Frontal cortex (tissue), 4 donors: ENCODE data around the gene CIDEA. TPM values are rescaled to one million over a fixed set of nuclear protein-coding genes. Genes with fewer than 3 reads are reported as not detected.
"Not testable (repeated sequence)": the region's sequence is repeated elsewhere in the genome, so short reads cannot be mapped to it uniquely, and the experiment has no call there.

Experiments
- DNase-seq, 2 donors: peaks; one replicate each; pipeline ENCODE4 v3.0.0; 2012; ENCODE audit warnings: low spot score in 2 of 2
- FAIRE-seq: peaks from 2 replicates; lab custom pipeline; 2012; peaks lifted over from hg19 to GRCh38; lab: Jason Lieb, UNC
- total RNA-seq: library from RNA; depleted of rRNA; stranded (reverse); fragments of >200 nt; gene quantifications from one replicate; pipeline ENCODE4 v1.2.3, GENCODE V29; 2014
- donor health status: control.
- donor health status: control.
- donor health status: control.

Gene CIDEA, protein sequence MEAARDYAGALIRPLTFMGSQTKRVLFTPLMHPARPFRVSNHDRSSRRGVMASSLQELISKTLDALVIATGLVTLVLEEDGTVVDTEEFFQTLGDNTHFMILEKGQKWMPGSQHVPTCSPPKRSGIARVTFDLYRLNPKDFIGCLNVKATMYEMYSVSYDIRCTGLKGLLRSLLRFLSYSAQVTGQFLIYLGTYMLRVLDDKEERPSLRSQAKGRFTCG
- total RNA-seq = 1.6 TPM

DNA sequence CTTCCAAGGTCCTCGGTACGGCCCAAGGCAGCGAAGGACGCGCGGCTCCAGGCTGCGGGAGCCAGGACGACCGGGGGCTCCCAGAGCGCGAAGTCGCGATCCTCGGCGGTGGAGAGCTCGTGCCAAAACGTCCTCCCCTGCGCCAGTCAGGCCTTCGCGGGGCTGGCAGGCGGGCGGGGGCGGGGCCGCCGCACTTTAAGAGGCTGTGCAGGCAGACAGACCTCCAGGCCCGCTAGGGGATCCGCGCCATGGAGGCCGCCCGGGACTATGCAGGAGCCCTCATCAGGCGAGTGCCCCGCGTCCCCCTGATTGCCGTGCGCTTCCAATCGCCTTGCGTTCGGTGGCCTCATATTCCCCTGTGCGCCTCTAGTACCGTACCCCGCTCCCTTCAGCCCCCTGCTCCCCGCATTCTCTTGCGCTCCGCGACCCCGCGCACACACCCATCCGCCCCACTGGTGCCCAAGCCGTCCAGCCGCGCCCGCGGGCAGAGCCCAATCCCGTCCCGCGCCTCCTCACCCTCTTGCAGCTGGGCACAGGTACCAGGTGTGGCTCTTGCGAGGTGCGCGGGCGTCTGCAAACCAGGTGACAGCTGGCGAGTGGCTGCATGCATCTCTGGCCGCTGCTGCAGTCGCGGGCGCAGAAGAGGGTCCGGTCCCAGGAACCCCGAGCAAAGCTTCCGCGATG is at the start of gene CIDEA:
Gene CIDEA, plus strand, starts transcription at position 226 of the 684 bp plus-strand sequence. Its CDS starts 23 bp downstream, at position 249.
- DNase-seq = peak in 1 of 2 donors; percentile 46

DNA sequence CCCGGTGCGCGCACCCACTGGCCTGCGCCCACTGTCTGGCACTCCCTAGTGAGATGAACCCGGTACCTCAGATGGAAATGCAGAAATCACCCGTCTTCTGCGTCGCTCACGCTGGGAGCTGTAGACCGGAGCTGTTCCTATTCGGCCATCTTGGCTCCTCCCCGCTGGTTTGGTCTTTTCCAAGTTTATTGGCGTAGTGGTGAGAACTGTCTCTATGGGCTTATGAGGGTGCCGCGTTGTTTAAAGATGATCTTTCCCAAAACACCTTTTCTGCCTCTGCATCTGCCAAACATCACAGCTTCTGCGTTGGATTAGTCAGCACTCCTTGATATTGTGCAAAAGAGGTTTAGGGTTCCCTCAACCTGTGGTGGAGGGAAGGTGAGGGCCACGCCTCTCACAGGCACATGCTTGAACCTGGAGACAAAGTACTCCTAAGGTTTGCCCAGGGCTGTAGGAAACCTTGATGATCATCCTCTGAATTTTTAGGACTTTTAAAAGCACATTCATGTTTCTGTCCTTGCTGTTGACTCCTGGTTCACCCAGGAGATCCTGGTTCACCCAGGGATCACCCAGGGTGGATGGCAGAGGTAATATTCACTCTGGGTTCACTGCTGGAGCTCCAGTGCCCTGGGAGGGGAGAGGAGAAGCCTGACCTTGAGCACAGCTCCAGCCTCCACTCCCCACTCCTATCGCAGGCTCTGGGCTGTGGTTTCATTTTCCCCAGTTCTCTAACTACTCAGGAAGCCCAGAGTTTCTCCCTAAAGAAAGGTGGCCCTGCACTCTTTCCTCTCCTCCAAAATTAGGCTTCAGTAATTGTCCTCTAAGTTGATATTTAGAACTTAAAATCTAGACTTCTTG is 45.6 kb upstream of the CIDEA start:
- DNase-seq, FAIRE-seq: not testable (repeated sequence)

More for the DNA sequence above, at the start of gene CIDEA:
- no peak for FAIRE-seq

- DNase-seq, FAIRE-seq: not testable (repeated sequence)
These were observed 41.9 kb upstream of the CIDEA start for GRCh38 chr18:12212308-12212707.

GRCh38 chr18:12214296-12215005 is 39.7 kb upstream of the CIDEA start:
- not testable (repeated sequence) for FAIRE-seq

GRCh38 chr18:12216471-12216870 is 37.7 kb upstream of the CIDEA start:
- not testable (repeated sequence) for FAIRE-seq, DNase-seq

More at GRCh38 chr18:12214296-12215005, 39.7 kb upstream of the CIDEA start:
- not testable (repeated sequence) for DNase-seq

DNA sequence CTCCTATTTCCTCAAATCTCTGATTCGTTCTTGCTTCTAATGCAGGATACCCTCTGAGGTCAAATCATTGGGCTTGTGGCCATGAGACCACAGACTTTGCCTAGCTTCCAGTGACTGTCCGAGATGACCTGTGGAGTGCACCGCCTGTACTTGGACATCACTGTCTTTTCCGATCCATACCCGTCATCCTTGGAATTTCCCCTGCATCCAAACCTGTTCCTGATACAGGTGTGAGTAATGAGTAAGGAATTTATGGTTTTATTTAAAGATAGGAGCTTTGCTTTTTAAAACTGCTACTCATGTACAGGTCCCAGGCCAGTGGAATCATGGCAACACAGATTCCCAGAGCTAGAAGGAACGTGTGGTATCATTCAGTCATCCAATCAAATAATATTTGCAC is 35.6 kb upstream of the CIDEA start:
- FAIRE-seq, DNase-seq: not testable (repeated sequence)

- not testable (repeated sequence) for DNase-seq
- peak; percentile 56 for FAIRE-seq
These were observed 32.1 kb upstream of the CIDEA start for GRCh38 chr18:12222041-12222440.

DNA sequence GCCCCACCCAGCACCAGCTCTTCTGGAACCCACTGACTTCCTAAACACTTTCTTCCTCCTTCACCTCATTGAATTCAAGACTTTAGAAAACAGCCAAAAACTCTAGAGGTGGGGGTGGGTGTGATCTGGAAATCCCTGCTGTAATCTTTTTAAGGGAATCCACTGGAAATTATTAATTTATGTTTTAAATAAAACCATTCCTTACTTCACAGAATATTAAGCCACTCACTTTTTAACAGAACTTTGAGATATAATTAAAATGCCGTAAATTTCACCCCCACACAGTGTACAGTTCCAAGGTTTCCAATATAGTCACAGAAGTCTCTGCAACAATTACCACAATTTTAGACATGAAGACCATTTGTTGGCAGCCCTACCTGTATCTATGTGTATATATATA is 30.8 kb upstream of the CIDEA start:
- DNase-seq, FAIRE-seq: not testable (repeated sequence)

DNA sequence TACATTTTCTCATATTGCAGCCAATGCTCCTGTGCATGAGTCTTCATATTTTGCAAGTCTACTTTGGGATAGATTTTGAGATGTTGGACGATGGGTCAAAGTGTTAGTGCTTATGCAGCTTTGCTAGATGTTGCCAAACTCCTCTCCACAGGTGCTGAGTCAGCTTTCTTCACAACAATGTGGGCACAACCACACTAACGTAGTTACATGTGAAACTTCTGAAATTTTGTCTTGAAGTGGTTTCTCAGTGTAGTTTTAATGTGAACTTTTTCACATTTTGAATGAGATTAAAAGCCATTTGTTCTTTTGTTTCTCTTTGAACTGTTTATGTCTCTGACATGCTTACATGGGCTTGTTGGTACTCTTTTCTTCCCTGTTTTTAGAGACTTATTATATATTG is 27.4 kb upstream of the CIDEA start:
- FAIRE-seq, DNase-seq: not testable (repeated sequence)

GRCh38 chr18:12227399-12228186 is 26.6 kb upstream of the CIDEA start:
- FAIRE-seq, DNase-seq: not testable (repeated sequence)

- not testable (repeated sequence) for DNase-seq, FAIRE-seq
These were observed 25.9 kb upstream of the CIDEA start for GRCh38 chr18:12228308-12228707.

- FAIRE-seq, DNase-seq: not testable (repeated sequence)
These were observed 23.6 kb upstream of the CIDEA start for GRCh38 chr18:12230561-12230960.

- DNase-seq (no peak), FAIRE-seq (no peak)
These were observed 22.9 kb upstream of the CIDEA start for GRCh38 chr18:12231040-12231882.

DNA sequence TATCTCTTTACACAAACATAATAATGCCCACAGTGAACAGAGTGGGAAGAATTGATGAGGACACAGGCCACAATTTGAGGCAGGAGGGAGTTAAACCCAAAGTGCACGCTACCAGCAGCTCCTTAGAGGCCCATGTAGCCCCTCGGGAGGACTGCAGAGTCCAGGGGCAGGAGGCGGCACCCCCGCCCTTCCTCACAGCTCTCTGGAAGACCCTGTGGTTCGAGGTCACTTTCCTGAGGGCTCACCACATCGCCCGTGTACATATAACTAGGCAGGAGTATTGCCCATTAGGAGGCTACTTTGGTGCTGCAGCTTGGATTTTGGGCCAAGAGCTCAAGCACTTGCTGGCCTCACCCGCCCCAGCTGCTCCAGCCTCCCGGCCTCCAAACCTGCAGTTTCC is 22.2 kb upstream of the CIDEA start:
- FAIRE-seq = no peak

DNA sequence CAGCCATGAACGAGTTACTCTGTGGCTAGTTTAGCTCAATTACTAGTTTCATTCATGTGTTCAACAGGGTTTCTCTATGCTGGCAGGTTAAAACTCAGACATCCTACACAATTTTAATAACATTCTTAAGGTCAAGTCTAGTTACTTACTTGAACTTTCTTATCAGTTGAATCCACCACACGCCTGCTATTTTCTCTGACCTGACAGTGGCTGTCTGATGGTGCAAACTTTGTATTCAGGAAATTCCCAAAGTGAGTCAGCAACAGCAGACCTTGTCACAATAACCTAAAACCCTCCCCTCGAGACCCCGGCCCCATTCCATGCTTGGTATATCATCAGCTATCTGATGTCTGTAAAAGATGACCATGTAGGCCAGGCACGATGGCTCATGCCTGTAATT is 20.8 kb upstream of the CIDEA start:
- FAIRE-seq (no peak), DNase-seq (no peak)

More for the DNA sequence above, 22.2 kb upstream of the CIDEA start:
- no peak for DNase-seq

DNA sequence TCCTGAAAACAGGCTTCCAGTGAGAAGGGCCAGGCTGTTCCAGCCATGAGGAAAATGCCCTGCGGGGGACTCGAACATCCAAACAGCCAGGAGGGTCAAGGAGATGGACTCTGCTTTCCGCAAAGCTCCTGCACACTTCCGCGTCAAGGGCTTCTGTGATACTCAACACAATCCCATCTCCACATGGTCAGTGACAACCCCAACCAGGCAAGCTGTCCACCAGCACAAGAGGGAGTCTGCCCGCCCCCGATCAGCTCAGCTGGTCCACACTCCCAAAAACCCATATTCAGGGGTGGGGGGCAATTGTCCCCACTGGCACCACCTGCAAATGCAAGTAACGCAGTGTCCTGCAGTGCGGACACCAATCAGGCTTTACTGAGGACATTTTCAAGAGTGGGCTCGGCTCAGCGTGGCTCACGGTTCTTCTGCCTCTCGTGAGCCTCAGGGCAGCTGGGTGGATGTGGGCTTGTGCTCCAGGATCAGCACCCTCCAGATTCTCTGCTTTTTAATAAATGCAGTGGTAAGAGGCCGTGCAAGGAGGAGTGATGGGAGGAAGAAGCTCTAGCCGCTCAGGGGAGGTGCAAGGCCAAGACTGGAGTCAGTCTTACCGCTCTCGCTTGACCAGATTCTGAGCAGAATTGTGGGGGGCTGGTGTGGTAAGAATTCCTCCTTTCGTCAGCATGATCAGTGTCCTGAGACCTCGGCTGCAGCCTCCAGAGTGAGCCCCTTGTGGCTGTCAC is 19.5 kb upstream of the CIDEA start:
- DNase-seq (no peak), FAIRE-seq (no peak)

DNA sequence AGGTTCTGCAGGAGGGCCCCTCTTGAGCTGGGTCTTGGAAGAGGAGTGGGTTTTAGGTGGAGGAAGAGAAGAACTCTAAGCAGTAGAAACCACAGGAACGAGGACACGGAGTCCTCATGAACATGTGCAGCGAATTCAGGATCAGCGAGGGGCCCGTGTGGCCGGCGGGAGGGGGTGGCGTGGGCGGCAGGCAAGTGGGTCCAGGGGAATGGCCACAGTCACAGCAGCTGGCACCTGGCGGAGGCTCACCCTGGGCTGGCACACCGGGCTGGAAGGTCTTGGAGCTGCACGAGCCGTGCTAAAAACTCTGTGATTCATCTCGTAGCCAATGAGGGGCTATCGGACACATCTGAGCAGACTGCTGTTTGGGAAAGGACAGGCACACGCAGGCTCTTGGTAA is 18.0 kb upstream of the CIDEA start:
- DNase-seq (no peak), FAIRE-seq (no peak)
